ENCODE results near the gene TRPC4.
"Not testable (repeated sequence)": the region's sequence is repeated elsewhere in the genome, so short reads cannot be mapped to it uniquely, and the experiment has no call there.

The TRPC4 gene

GRCh38 chr13:37835392-37835791, 34.2 kb downstream of the TRPC4 start:
- intact Hi-C loops (cut with DNase I; ENCODE audit: low total_unique reads): no loop called here
- H3K36me3 ChIP-seq: no peaks in the 10 kb centered on the region

GRCh38 chr13:37833411-37833810, 36.2 kb downstream of the TRPC4 start:
- no peaks in the 10 kb centered on the region for H3K4me1 ChIP-seq
- no peak for DNase-seq
- H3K9me3 ChIP-seq: no peaks in the 10 kb centered on the region
- H3K36me3 ChIP-seq: no peaks in the 10 kb centered on the region
- intact Hi-C loops (cut with DNase I; ENCODE audit: low total_unique reads): no loop called here
- no peak overlapping the region for H3K27ac ChIP-seq
- H3K4me3 ChIP-seq: no peak overlapping the region
- no peak for TF ChIP-seq CTCF (IDR thresholded peaks at IDR 0.05)
- no peaks in the 10 kb centered on the region for H3K27me3 ChIP-seq

More at GRCh38 chr13:37835392-37835791, 34.2 kb downstream of the TRPC4 start:
- DNase-seq: no peak
- Histone ChIP-seq H3K4me1 (no peaks in the 10 kb centered on the region), H3K9me3 (no peaks in the 10 kb centered on the region), H3K4me3 (no peak overlapping the region), H3K27me3 (no peaks in the 10 kb centered on the region), H3K27ac (no peak overlapping the region)
- no peak for TF ChIP-seq CTCF (IDR thresholded peaks at IDR 0.05)

GRCh38 chr13:37816276-37816675, 53.3 kb downstream of the TRPC4 start:
- no peak for DNase-seq
- Histone ChIP-seq H3K4me1 (no peaks in the 10 kb centered on the region), H3K36me3 (no peaks in the 10 kb centered on the region), H3K9me3 (peaks cover 0 to 11% (median 0%) of the 10 kb centered on the region in 3 donors), H3K27me3 (no peaks in the 10 kb centered on the region), H3K27ac (no peak overlapping the region), H3K4me3 (no peak overlapping the region)
- no peak for TF ChIP-seq CTCF (IDR thresholded peaks at IDR 0.05)
- intact Hi-C loops (cut with DNase I; ENCODE audit: low total_unique reads): no loop called here

GRCh38 chr13:37811441-37811840, 58.1 kb downstream of the TRPC4 start:
- Histone ChIP-seq H3K36me3 (no peaks in the 10 kb centered on the region), H3K4me1 (no peaks in the 10 kb centered on the region), H3K27me3 (no peaks in the 10 kb centered on the region), H3K9me3 (peaks cover 0 to 1% (median 0%) of the 10 kb centered on the region in 3 donors), H3K4me3 (no peak overlapping the region), H3K27ac (no peak overlapping the region)
- intact Hi-C loops (cut with DNase I; ENCODE audit: low total_unique reads): no loop called here
- DNase-seq: no peak
- TF ChIP-seq CTCF (IDR thresholded peaks at IDR 0.05): no peak

- no peaks in the 10 kb centered on the region for H3K4me1 ChIP-seq
- no peak overlapping the region for H3K4me3 ChIP-seq
- H3K9me3 ChIP-seq: no peaks in the 10 kb centered on the region
- intact Hi-C loops (cut with DNase I; ENCODE audit: low total_unique reads): no loop called here
- H3K36me3 ChIP-seq: no peaks in the 10 kb centered on the region
- no peak for TF ChIP-seq CTCF (IDR thresholded peaks at IDR 0.05)
- no peak for DNase-seq
- no peaks in the 10 kb centered on the region for H3K27me3 ChIP-seq
- H3K27ac ChIP-seq: no peak overlapping the region
Observed at GRCh38 chr13:37806666-37807065, 62.9 kb downstream of the TRPC4 start.

GRCh38 chr13:37797631-37798030, 71.9 kb downstream of the TRPC4 start:
- Histone ChIP-seq H3K36me3 (no peaks in the 10 kb centered on the region), H3K9me3 (no peaks in the 10 kb centered on the region), H3K27ac (no peak overlapping the region), H3K4me1 (peaks cover 0 to 5% (median 0%) of the 10 kb centered on the region in 4 donors), H3K27me3 (no peaks in the 10 kb centered on the region), H3K4me3 (no peak overlapping the region)
- no peak for TF ChIP-seq CTCF (IDR thresholded peaks at IDR 0.05)
- DNase-seq: no peak
- intact Hi-C loops (cut with DNase I; ENCODE audit: low total_unique reads): no loop called here

- H3K9me3 ChIP-seq; H3K27ac ChIP-seq; DNase-seq; H3K4me3 ChIP-seq; H3K4me1 ChIP-seq; H3K27me3 ChIP-seq; H3K36me3 ChIP-seq; intact Hi-C loops (cut with DNase I; ENCODE audit: low total_unique reads): not testable (repeated sequence)
Observed at GRCh38 chr13:37796795-37797194, 72.8 kb downstream of the TRPC4 start.
